Glutamatergic neuron (in vitro differentiated cells): ENCODE data around the gene PRRC2B. TPM values are rescaled to one million over a fixed set of nuclear protein-coding genes. Genes with fewer than 3 reads are reported as not detected.
A peak's percentile ranks its signal among the peaks of the same experiment; 100 is the strongest.
"Not testable (repeated sequence)": the region's sequence is repeated elsewhere in the genome, so short reads cannot be mapped to it uniquely, and the experiment has no call there.

Experiments
- DNase-seq: peaks from one replicate; pipeline ENCODE4 v3.0.0; 2022
- H3K27ac Mint-ChIP-seq: one replicate; pipeline ENCODE4 v1.8.0; 2020; ENCODE audit warnings: mild to moderate bottlenecking, mixed read lengths, inconsistent platforms; ENCODE audit not compliant: unreplicated experiment
- H3K27me3 Mint-ChIP-seq: one replicate; pipeline ENCODE4 v1.8.0; 2020; ENCODE audit warnings: mild to moderate bottlenecking, moderate library complexity, mixed read lengths, inconsistent platforms; ENCODE audit not compliant: unreplicated experiment
- H3K36me3 Mint-ChIP-seq: one replicate; pipeline ENCODE4 v1.8.0; 2020; ENCODE audit warnings: mild to moderate bottlenecking, mixed read lengths, inconsistent platforms; ENCODE audit not compliant: unreplicated experiment
- H3K4me1 Mint-ChIP-seq: one replicate; pipeline ENCODE4 v1.8.0; 2020; ENCODE audit warnings: mild to moderate bottlenecking, low read depth, mixed read lengths, inconsistent platforms; ENCODE audit not compliant: unreplicated experiment
- H3K4me3 Mint-ChIP-seq: one replicate; pipeline ENCODE4 v1.8.0; 2020; ENCODE audit warnings: mild to moderate bottlenecking, mixed read lengths, inconsistent platforms; ENCODE audit not compliant: unreplicated experiment
- H3K9me3 Mint-ChIP-seq: one replicate; pipeline ENCODE4 v1.8.0; 2020; ENCODE audit warnings: mild to moderate bottlenecking, moderate library complexity, mixed read lengths, inconsistent platforms; ENCODE audit not compliant: unreplicated experiment
- CTCF ChIP-seq: fragments of 200-600 bp; sonication (generic); IDR thresholded peaks from one replicate; pipeline ENCODE4 v1.5.0; 2021; ENCODE audit not compliant: partially characterized antibody, unreplicated experiment
- total RNA-seq: library from RNA; stranded (reverse); fragmentation: NEBNext Ultra II Directional; extraction: Animal tissue kit (Norgen Biotek cat#: 25700); gene quantifications from one replicate; pipeline ENCODE4 v1.2.1, GENCODE V29; 2021; ENCODE audit not compliant: unreplicated experiment

PRRC2B gene
- total RNA-seq, 1 donor from 2014 or later, result 489 TPM

GRCh38 chr9:131448818-131449217, 54.9 kb downstream of the PRRC2B start:
- Mint-ChIP-seq H3K27ac (no peak overlapping the region), H3K36me3 (peaks cover 9% of the 10 kb centered on the region), H3K4me1 (peaks cover 17% of the 10 kb centered on the region), H3K27me3 (peaks cover 10% of the 10 kb centered on the region), H3K9me3 (peaks cover 11% of the 10 kb centered on the region), H3K4me3 (no peak overlapping the region)
- no peak for DNase-seq
- TF ChIP-seq CTCF, result no peak

DNA sequence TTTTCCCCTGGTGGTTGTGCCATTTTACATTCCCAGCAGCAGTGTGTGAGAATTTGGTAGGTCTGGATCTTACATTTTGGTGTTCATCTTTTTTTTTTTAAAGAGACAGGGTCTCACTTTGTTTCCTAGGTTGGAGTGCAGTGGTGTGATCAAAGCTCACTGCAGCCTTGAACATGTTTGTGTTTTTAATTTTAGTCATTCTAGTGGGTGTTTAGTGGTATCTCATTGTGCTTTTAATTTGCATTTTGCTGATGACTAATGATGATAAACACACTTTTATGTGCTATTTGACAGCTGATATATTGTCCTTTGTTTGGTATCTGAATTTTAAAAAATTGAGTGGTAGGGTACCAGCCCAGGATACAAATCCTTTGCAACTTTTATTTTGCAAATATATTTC, 55.4 kb downstream of the PRRC2B start:
- peaks cover 9% of the 10 kb centered on the region for H3K27me3 Mint-ChIP-seq
- DNase-seq, result no peak
- no peak overlapping the region for H3K27ac Mint-ChIP-seq
- TF ChIP-seq CTCF, result no peak
- H3K36me3 Mint-ChIP-seq, result peaks cover 13% of the 10 kb centered on the region
- peaks cover 13% of the 10 kb centered on the region for H3K4me1 Mint-ChIP-seq
- H3K4me3 Mint-ChIP-seq, result no peak overlapping the region
- H3K9me3 Mint-ChIP-seq, result peaks cover 9% of the 10 kb centered on the region

DNA sequence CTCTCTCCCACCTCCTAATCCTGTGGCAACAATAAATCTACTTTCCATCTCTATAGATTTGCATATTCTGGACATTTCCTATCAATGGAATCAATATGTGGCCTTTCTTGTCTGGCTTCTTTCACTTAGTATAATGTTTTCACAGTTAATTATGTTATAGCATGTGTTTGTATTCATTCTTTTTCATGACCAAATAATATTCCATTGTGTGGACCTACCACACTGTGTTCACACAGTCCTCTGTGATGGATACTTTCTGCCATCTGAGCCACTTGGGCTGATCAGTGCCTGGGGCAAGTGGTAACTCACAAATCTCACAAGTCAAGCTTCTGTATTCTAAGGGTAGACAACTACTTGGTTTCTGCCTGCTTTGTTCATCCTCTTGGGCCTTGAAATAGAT, 60.1 kb downstream of the PRRC2B start:
- peaks cover 9% of the 10 kb centered on the region for H3K36me3 Mint-ChIP-seq
- H3K4me1 Mint-ChIP-seq, result no peaks in the 10 kb centered on the region

GRCh38 chr9:131455655-131456054, 61.8 kb downstream of the PRRC2B start:
- not testable (repeated sequence) for H3K4me1 Mint-ChIP-seq, H3K4me3 Mint-ChIP-seq, DNase-seq, H3K27ac Mint-ChIP-seq, H3K36me3 Mint-ChIP-seq
- Mint-ChIP-seq H3K9me3 (peaks cover 20% of the 10 kb centered on the region), H3K27me3 (peaks cover 12% of the 10 kb centered on the region)

More for the DNA sequence above, 60.1 kb downstream of the PRRC2B start:
- Mint-ChIP-seq H3K9me3 (peaks cover 18% of the 10 kb centered on the region), H3K27ac (peak overlapping the region; percentile 66), H3K4me3 (no peak overlapping the region), H3K27me3 (peaks cover 12% of the 10 kb centered on the region)
- no peak for DNase-seq
- no peak for TF ChIP-seq CTCF

- Mint-ChIP-seq H3K4me1 (peaks cover under 1% of the 10 kb centered on the region), H3K27ac (peak overlapping the region; percentile 39), H3K4me3 (no peak overlapping the region), H3K9me3 (peaks cover 22% of the 10 kb centered on the region), H3K27me3 (peaks cover 10% of the 10 kb centered on the region), H3K36me3 (peaks cover 9% of the 10 kb centered on the region)
- TF ChIP-seq CTCF, result no peak
- DNase-seq, result no peak
Observed at GRCh38 chr9:131457746-131458145, 63.9 kb downstream of the PRRC2B start.
